ENCODE results near the gene MLH1. TPM values are rescaled to one million over a fixed set of nuclear protein-coding genes. Genes with fewer than 3 reads are reported as not detected.

Gene MLH1
- total and polyA plus RNA-seq, 2 donors (not counting 1 experiment from before 2014, with no cell fraction given): 34.4 to 62.3 TPM

GRCh38 chr3:36991923-36992805 lies 1.2 kb upstream of the MLH1 start:
- no peak for TF ChIP-seq CTCF (conservative IDR thresholded peaks at IDR 0.05 in 1 of 2, IDR thresholded peaks at IDR 0.05 in 1 of 2; ENCODE audit: low read depth in 1 of 2, low read length in 2 of 2)
- no peak for TF ChIP-seq EZH2 (IDR thresholded peaks at IDR 0.05; ENCODE audit: low read length, missing control alignments)
- H3K36me3 ChIP-seq (ENCODE audit: control insufficient read depth, insufficient read depth, low read length): peaks cover 6% of the 10 kb centered on the region
- H3K4me2 ChIP-seq (ENCODE audit: extremely low read depth, insufficient read depth, low read length): peak overlapping the region; percentile 88
- H3K9ac ChIP-seq (ENCODE audit: insufficient read depth, low read length): peak overlapping the region; percentile 95
- H3K79me2 ChIP-seq (ENCODE audit: control insufficient read depth, insufficient read depth, low read length): peaks cover 48% of the 10 kb centered on the region
- H3K27me3 ChIP-seq (ENCODE audit: control insufficient read depth, insufficient read depth, low read length): no peaks in the 10 kb centered on the region
- DNase-seq (ENCODE audit: low read depth in 2 of 2): peak; percentile 69 to 83
- no peaks in the 10 kb centered on the region for H3K9me3 ChIP-seq (ENCODE audit: control insufficient read depth, insufficient read depth, low read depth, low read length)
- peak overlapping the region; percentile 8 for H2AFZ ChIP-seq (ENCODE audit: low read length)
- H4K20me1 ChIP-seq (ENCODE audit: control insufficient read depth, extremely low read depth, insufficient read depth, low read length): peaks cover 3% of the 10 kb centered on the region
- peak overlapping the region; percentile 57 to 95 (median 82) for H3K4me3 ChIP-seq (replicated peaks in 1 of 4; ENCODE audit: control extremely low read depth in 1 of 4, insufficient read depth in 1 of 4, low read depth in 3 of 4, low read length in 4 of 4)
- H3K27ac ChIP-seq (ENCODE audit: insufficient read depth, low read length): peak overlapping the region; percentile 97
- H3K4me1 ChIP-seq (ENCODE audit: control insufficient read depth, extremely low read depth, insufficient read depth, low read length): peaks cover 5% of the 10 kb centered on the region

- DNase-seq (ENCODE audit: low read depth in 2 of 2): no peak
- H3K27me3 ChIP-seq (ENCODE audit: control insufficient read depth, insufficient read depth, low read length): no peaks in the 10 kb centered on the region
- peak within 1 kb of the TSS; percentile 89 for H3K4me2 ChIP-seq (ENCODE audit: extremely low read depth, insufficient read depth, low read length)
- peak within 1 kb of the TSS; percentile 57 to 95 (median 82) for H3K4me3 ChIP-seq (replicated peaks in 1 of 4; ENCODE audit: control extremely low read depth in 1 of 4, insufficient read depth in 1 of 4, low read depth in 3 of 4, low read length in 4 of 4)
- H3K9me3 ChIP-seq (ENCODE audit: control insufficient read depth, insufficient read depth, low read depth, low read length): no peaks in the 10 kb centered on the region
- H3K27ac ChIP-seq (ENCODE audit: insufficient read depth, low read length): peak within 1 kb of the TSS; percentile 97
- H3K4me1 ChIP-seq (ENCODE audit: control insufficient read depth, extremely low read depth, insufficient read depth, low read length): peaks cover 5% of the 10 kb centered on the region
- peak within 1 kb of the TSS; percentile 95 for H3K9ac ChIP-seq (ENCODE audit: insufficient read depth, low read length)
- H3K36me3 ChIP-seq (ENCODE audit: control insufficient read depth, insufficient read depth, low read length): peaks cover 3% of the 10 kb centered on the region
- peaks cover 3% of the 10 kb centered on the region for H4K20me1 ChIP-seq (ENCODE audit: control insufficient read depth, extremely low read depth, insufficient read depth, low read length)
- TF ChIP-seq CTCF (conservative IDR thresholded peaks at IDR 0.05 in 1 of 2, IDR thresholded peaks at IDR 0.05 in 1 of 2; ENCODE audit: low read depth in 1 of 2, low read length in 2 of 2) (peak in 1 of 2 donors; percentile 24), EZH2 (IDR thresholded peaks at IDR 0.05; ENCODE audit: low read length, missing control alignments) (no peak)
- H2AFZ ChIP-seq (ENCODE audit: low read length): peak within 1 kb of the TSS; percentile 75
- H3K79me2 ChIP-seq (ENCODE audit: control insufficient read depth, insufficient read depth, low read length): peaks cover 46% of the 10 kb centered on the region
Measured at GRCh38 chr3:36992806-36993325, 452 bp upstream of the MLH1 start, which contains the start of gene EPM2AIP1. Gene EPM2AIP1, minus strand, starts transcription at chr3:36993131. Its CDS starts 54 bp downstream, at chr3:36993077.

- no peak for DNase-seq (ENCODE audit: low read depth in 2 of 2)
- no peak overlapping the region for H2AFZ ChIP-seq (ENCODE audit: low read length)
- no peaks in the 10 kb centered on the region for H4K20me1 ChIP-seq (ENCODE audit: control insufficient read depth, extremely low read depth, insufficient read depth, low read length)
- no peak overlapping the region for H3K27ac ChIP-seq (ENCODE audit: insufficient read depth, low read length)
- no peak overlapping the region for H3K4me2 ChIP-seq (ENCODE audit: extremely low read depth, insufficient read depth, low read length)
- no peak overlapping the region for H3K9ac ChIP-seq (ENCODE audit: insufficient read depth, low read length)
- no peaks in the 10 kb centered on the region for H3K79me2 ChIP-seq (ENCODE audit: control insufficient read depth, insufficient read depth, low read length)
- no peaks in the 10 kb centered on the region for H3K9me3 ChIP-seq (ENCODE audit: control insufficient read depth, insufficient read depth, low read depth, low read length)
- TF ChIP-seq EZH2 (IDR thresholded peaks at IDR 0.05; ENCODE audit: low read length, missing control alignments) (no peak), CTCF (conservative IDR thresholded peaks at IDR 0.05 in 1 of 2, IDR thresholded peaks at IDR 0.05 in 1 of 2; ENCODE audit: low read depth in 1 of 2, low read length in 2 of 2) (no peak)
- peaks cover 2% of the 10 kb centered on the region for H3K36me3 ChIP-seq (ENCODE audit: control insufficient read depth, insufficient read depth, low read length)
- no peaks in the 10 kb centered on the region for H3K27me3 ChIP-seq (ENCODE audit: control insufficient read depth, insufficient read depth, low read length)
- H3K4me1 ChIP-seq (ENCODE audit: control insufficient read depth, extremely low read depth, insufficient read depth, low read length): no peaks in the 10 kb centered on the region
- H3K4me3 ChIP-seq (replicated peaks in 1 of 4; ENCODE audit: control extremely low read depth in 1 of 4, insufficient read depth in 1 of 4, low read depth in 3 of 4, low read length in 4 of 4): no peak overlapping the region
Measured at GRCh38 chr3:37014620-37015019, 21.3 kb downstream of the MLH1 start.

Measured in fibroblast of lung (primary cell).